NCI-H1694 treated with DMSO at 0.1 percent for 48 hours (cell line): ENCODE data around the gene WDSUB1.

Experiments used
- DNase-seq: peaks from one replicate; lab custom pipeline; 2025; lab: John Stamatoyannopoulos, UW

Gene WDSUB1

DNA sequence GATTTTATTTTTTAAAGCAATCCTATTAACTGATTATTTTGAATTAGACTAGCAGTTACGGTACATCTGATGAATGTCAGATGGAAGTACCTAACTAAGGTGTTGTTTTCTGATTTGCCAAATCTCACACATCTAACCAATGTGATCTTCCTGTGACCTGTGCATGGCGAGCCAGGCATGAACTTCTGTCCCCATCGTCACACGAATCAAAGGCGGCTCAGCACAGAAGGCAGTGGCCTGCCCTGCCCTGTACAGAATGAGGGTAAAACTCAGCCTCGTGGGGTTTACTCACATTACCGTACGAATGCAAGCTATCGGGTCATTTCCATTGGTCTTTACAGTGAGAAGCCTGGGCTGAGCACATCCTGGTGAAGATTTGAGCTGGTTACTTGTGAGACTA lies 87.3 kb downstream of the WDSUB1 start:
- DNase-seq: no peak

DNA sequence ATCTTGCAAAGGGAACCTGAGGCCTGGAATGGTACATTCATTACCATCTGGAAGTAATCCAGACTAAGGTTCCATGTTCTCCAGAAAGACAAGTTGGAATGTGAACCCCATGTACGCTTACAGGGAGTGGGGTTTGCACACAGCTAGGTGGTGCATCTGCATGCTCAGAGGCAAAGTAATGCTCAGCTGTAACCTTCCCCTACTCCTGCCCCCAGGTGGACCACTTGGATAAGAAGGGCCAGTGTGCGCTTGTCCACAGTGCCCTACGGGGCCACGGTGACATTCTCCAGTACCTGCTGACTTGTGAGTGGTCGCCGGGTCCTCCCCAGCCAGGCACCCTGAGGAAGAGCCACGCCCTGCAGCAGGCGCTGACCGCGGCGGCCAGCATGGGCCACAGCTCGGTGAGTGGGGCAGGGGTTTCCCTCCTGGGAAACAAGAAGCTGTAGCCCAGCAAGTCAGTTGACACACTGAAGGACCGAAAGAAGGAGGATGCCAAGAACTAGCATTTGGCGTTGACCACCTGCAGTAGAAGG lies 90.0 kb downstream of the WDSUB1 start:
- no peak for DNase-seq

DNA sequence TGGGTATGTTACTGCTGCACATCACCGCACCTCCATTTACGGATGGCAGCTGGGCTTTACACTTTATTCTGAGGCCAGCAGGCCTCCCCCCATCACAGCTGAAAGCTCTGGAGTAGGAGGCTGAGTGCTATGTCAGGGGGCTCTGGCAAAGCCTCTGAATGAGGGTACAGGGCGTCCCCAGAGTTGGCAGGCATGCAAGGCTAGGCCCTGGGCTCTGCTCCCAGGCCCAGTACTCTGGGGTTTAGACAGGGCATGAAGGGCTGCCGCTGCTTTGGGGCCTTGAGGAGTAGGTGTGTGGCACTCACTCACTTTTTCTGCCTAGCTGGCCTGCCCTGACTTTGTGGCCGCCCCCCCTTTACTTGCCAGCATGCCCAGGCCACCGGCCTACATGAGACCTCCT lies 90.8 kb downstream of the WDSUB1 start:
- no peak for DNase-seq

DNA sequence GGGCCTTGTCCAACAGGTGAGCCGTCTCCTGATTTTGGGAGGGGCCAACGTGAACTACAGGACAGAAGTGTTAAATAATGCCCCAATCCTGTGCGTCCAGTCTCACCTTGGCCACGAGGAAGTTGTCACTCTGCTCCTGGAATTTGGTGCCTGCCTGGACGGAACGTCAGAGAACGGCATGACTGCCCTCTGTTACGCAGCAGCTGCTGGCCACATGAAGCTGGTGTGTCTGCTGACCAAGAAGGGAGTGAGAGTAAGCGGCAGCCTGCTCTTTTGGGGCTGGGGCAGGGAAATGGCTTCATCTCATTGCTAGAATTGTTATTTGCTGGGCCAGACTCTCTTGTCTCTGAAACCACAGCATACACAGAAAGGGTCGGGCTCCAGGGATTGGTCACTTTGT lies 92.3 kb downstream of the WDSUB1 start:
- no peak for DNase-seq

DNA sequence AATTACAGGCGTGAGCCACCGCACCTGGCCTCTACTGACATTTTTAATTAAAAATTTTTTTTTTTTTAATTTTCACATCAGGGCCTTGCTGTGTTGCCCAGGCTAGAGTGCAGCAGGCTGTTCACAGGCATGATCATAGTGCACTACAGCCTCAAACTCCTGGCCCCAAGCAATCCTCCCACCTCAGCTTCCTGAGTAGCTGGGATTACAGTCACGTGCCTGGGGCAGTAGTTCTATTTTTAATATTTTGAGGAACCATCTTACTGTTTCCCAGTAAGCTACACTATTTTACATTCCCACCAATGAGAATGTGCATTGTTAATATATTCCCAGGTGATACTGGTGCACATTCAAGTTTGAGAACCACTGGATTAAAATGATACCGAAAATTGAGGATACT lies 92.7 kb downstream of the WDSUB1 start:
- DNase-seq: no peak

DNA sequence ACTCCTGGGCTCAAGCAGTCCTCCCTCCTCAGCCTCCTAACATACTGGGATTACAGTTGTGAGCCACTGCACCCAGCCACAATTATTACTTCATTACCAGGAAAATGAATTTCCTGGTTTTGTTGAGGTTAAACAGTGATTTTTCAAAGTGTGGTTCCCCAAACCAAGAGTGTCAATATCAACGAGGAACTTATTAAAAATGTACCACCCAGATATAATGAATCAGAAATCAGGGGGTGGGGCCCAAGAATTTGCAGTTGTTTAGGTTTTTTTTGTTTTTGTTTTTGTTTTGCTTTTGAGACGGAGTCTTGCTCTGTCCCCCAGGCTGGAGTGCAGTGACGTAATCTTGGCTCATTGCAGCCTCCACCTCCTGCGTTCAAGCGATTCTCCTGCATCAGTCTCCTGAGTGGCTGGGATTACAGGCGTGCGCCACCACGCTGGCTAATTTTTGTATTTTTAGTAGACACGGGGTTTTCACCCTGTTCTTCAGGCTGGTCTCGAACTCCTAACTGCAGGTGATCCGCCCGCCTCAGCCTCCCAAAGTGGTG lies 94.1 kb downstream of the WDSUB1 start:
- no peak for DNase-seq

DNA sequence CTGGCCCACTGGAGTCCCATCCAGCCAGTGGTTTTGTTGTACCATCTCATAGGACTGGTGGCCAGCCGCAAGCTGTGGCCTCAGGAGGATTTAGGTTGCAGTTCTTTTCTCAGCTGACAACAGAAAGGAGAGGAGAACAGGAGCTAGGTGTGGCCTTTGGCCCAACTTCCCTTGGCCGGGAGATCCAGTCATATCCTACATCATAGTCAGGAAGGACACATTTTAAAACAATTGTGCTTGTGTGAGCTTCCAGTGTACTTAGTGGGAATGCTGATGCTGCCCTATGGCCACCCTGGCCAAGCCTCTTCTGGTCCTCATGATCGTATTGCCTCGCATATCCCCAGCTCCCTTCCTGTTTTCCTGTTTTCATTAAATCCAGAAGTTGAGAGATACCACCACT lies 98.1 kb downstream of the WDSUB1 start:
- no peak for DNase-seq

DNA sequence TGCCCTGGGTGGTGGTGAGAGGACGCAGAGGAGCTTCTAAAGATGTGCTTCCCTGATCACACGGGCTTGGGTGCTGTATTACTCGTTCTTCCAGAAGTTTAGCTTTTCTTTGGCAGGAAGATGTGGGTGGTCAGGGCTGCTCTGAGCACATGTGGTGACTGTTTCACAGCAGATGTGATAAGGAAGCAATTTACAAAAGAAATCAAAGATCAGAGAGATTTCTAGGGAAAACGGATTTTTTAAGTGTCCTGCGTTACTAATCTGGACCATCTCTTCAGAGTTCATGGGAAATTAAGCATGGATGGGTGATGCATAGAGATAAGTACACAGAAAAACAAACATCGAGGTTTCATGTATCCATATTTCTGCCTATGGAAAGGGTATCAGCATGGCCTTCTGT lies 99.4 kb downstream of the WDSUB1 start:
- no peak for DNase-seq

DNA sequence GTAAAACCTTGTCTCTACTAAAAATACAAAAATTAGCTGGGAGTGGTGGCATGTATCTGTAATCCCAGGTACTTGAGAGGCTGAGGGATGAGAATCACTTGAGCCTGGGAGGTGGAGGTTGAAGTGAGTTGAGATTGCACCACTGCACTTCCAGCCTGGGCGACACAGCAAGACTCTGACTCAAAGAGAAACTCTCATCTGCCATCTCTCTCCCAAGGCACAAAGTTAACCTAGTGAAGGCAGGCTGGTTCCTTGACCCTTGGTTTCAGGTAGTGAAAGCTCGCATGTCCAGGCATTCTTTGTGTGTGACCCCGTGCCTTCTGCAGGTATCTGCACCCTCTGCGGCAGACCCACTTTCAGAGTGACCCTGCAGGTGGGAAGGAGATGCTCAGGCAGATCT lies 100.0 kb downstream of the WDSUB1 start:
- no peak for DNase-seq
